GM19324 (cell line): ENCODE results near the gene TBCK.

Experiments
- ATAC-seq: cut with Tn5 transposase; IDR thresholded peaks from one replicate; pipeline ENCODE4 v1.9.1; 2021; ENCODE audit warnings: mild to moderate bottlenecking, moderate library complexity; ENCODE audit not compliant: unreplicated experiment, low FRiP score

TBCK gene

GRCh38 chr4:106291678-106292077 lies 24.3 kb downstream of the TBCK start:
- ATAC-seq = no peak

GRCh38 chr4:106289737-106290136 lies 26.3 kb downstream of the TBCK start:
- no peak for ATAC-seq

DNA sequence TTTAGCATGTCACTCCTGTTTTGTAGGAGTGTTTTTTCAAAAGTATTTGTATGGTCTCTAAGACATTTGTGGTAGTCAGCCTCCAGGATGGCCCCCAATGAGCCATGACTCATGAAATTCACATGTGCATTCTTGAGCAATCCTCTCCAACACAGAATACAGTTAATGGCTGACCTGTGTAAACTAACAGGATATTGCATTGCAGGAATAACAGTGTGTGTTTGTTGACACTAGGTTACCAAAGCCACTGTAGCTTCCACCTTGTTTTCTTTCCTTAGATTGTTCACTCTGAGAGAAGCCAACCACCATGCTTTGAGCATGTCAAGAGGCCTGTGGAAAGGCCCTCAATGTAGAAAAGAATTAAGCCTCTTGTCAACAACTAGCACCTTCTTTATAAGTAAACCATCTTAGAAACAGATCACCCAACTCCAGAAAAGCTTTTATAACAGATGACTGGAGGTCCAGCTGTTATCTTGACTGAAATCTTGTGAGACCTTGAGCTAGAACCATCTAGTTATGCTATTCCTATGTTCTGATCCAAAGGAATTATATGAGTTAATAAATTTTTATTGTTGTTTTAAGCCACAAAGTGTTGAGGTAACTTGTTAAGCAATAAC lies 28.5 kb downstream of the TBCK start:
- no peak for ATAC-seq

- no peak for ATAC-seq
Measured at GRCh38 chr4:106286611-106287010, 29.4 kb downstream of the TBCK start.

DNA sequence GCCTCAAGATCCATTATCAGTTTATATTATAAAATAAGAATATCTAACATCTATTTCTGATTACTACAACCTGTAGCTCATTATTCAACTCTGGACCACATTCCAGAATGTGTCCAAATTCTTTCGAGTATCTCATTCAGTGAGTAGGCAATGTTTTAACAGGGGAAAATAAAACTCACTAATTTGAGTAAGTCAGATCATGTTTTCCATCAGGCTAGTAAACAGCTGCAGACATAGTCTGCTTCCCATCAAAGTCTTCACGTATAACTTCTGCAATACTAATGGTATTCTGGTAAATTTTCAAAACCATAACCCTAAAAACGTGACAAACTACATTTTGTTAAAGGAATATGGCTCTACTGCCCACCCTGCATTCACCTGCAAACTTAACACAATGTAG lies 31.8 kb downstream of the TBCK start:
- ATAC-seq = no peak

GRCh38 chr4:106277140-106277675 lies 38.8 kb downstream of the TBCK start:
- no peak for ATAC-seq

GRCh38 chr4:106273831-106274230 lies 42.2 kb downstream of the TBCK start:
- ATAC-seq = no peak

DNA sequence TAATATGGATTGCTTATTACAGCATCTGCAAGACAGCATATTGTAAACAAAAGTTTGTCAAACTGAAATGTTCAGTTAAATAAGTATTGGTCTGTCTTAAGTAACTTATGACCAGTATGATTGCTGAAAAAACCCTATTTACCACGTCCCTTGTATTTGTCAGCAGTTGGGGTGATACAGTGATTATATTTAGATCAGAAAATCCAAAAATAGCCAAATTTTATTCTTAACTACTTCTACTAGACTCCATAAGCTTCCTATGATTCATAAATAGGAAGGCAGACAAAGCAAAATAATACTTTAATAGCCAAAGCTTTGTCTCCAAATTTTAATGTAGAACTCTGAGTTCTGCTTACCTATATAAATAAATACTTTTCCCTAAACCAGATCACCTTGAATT lies 45.3 kb downstream of the TBCK start:
- no peak for ATAC-seq

DNA sequence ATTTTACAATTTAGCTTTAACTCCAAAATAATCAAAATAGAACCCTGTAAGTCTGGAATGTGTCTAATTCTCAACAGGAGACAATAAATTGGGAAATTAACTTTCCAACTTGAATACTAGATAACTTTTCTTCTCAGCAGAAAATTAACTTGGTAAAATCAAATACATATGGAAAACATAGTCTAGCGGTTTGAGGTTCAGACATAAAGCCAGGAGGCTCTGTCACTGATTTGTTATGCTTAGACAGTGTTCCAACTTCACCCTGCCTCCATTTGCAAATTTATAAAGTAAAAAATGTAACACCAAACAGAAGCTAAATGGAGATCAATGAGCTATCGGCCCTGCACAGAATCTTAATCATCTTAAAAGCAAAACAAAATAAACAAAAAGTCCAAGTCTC lies 46.3 kb downstream of the TBCK start:
- ATAC-seq = no peak

- no peak for ATAC-seq
Measured at GRCh38 chr4:106268786-106269185, 47.2 kb downstream of the TBCK start.

GRCh38 chr4:106266201-106266600 lies 49.8 kb downstream of the TBCK start:
- no peak for ATAC-seq

DNA sequence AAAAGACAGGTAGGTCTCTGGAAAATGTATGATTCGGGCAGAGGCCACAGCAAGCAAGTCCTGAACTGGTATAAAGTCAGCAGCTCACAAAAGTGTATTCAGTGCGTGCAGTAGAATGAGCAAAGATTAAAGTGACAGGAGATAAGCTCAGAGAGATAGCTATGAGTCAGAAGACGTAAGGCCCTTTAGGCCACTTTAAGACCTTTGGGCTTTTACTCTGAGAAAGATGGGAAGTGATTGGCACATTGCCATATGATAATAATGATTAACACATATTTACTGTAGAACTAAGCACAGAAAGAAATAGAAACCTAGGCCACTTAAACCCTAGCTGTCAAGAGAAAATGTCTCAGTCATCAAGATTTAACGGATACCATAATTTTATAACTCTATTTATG lies 51.7 kb downstream of the TBCK start:
- no peak for ATAC-seq

GRCh38 chr4:106263594-106264330 lies 52.2 kb downstream of the TBCK start:
- no peak for ATAC-seq

DNA sequence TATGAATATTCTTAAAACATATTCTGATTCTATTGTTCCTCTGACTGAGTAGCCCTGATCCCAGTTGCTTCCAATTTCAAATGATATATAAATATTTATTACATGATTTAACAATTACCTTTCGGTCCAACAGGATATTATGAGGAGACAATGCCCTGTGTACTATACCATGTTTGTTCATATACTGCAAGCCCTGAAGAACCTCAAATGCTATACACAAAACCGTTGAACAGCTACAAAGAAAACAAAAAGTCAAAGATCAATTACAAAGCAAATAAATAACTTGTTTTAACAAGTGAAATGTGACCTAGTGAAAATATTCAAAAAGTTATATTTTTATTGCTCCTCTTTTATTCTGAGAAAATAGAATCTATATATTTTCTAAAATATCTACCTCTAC lies 54.0 kb downstream of the TBCK start:
- no peak for ATAC-seq

GRCh38 chr4:106258145-106259045 lies 57.6 kb downstream of the TBCK start:
- ATAC-seq = no peak

- ATAC-seq = no peak
Measured at GRCh38 chr4:106256190-106256589, 59.8 kb downstream of the TBCK start.

GRCh38 chr4:106255195-106255594 lies 60.8 kb downstream of the TBCK start:
- ATAC-seq = no peak

DNA sequence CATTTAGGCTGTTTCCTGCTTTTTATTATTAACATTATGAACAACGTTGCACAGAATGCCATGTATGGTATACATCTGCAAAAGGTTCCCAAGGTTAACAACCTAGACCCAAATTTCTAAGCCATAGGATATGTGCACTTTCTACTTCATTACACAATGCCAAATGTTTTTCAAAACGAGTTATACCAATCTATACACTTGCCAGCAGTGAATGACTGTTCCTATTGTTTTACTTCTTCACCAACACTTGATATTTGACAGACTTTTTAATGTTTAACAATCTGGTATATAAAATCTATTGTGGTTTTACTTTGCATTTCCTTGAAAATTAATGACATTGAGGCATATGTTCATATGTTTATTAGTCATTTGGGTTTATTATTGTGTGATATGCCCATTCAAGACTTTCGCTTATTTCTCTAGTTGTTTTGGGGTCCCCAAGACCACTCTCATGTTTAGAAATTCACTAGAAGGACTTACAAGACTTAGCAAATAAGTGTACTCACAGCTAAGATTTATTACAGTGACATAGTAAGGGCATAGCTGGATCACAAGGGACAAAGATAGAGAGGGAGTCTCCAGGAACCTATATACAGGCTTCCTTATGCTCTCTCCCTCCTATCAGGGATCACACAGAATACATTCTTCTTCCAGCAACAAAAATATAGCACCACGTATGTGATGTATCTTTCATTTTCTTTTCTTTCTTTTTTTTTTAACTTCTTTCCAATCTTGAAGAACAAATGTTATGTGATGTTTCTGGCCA lies 62.5 kb downstream of the TBCK start:
- no peak for ATAC-seq

GRCh38 chr4:106247600-106247999 lies 68.4 kb downstream of the TBCK start:
- ATAC-seq = no peak

- ATAC-seq = no peak
Measured at GRCh38 chr4:106246441-106246840, 69.6 kb downstream of the TBCK start.
